GM19397 (cell line): Measurements from ENCODE around the gene NT5C1B.

ENCODE experiments used
- ATAC-seq: cut with Tn5 transposase; IDR thresholded peaks from one replicate; pipeline ENCODE4 v1.9.1; 2021; ENCODE audit warnings: mild to moderate bottlenecking, moderate library complexity; ENCODE audit not compliant: unreplicated experiment

Gene NT5C1B

DNA sequence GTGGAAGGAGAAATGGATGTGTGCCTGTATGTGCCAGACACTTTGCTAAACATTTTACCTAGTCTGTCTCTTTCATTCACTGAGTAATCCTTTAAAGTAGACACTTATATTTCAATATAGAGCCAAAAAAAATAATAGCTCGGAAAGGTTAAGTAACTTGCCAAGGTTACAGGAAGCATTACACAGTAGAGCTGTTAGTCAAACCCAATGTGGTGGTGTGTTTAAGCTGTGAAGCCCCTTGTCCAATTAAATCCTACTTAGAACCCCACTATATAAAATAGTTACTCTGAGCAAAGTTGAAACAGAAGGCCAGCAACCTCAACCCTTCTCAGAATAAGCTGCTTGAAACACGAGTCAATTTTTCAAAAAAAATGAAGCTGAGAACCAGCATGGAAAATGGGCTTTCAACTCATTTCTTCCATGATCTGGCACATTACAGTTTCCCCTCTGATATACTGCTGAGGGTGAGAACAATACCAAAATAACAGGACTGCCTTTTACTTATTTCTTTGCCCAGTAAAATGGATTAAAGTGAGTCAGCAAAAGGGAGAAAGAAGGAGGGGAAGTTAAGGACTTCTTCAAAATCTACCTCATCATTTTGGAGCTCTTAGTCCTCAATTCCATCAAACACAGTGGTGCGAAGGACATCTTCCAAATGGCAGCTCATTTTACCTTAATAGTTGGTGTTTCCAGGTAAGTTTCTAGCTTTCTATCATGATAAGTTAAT lies 36.9 kb downstream of the NT5C1B start:
- no peak for ATAC-seq

DNA sequence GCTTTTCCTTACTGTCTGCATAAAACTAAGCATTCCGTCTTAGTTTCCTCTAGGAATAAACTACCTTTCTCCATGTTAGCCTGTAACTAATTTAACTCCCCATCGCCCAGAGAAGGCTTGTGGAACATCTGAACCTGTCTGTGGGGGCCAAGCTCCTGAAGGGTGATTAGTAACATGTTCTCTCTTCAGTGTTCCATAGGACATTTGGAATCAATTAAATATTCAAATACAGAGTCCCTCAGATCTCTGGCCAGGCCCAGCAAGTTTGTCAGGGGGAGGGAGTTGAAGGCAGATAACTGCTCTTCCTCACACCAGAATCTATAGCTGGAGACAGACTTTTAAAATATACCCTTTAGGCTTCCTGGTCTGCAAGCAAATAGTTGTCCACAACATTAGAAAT lies 37.7 kb downstream of the NT5C1B start:
- ATAC-seq, result no peak

DNA sequence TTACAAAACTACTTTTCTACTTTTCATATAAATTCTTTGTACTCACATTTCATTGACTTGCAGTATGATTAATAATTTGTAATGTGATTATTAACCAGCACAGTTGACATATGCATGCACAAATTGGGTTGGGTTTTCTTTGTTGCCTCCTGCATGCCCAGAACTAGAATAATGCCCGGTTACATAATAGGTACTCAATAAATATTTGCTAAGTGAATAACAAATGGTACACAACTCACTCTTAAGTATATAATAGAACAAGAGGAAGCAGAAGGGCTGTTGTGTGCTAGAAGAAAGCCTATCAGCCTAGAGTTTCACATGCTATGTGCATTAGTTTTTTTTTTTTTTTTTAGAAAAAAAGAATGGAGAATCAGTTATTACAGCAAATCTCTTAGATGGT lies 38.2 kb downstream of the NT5C1B start:
- no peak for ATAC-seq

DNA sequence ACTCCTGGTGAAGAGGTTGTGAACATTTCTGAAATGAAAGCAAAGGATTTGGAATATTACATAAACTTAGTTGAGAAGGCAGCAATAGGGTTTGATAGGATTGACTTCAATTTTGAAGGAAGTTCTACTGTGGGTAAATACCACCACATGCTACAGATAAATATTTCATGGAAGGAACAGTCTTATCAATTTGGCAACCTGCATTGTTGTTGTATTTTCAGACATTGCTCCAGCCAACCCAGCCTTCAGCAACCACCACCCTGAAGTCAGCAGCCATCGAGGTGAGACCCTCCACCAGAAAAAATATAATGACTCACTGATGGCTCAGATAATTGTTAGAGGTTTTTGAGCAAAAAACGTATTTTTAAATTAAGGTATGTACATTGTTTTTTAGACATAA lies 38.9 kb downstream of the NT5C1B start:
- ATAC-seq, result no peak

DNA sequence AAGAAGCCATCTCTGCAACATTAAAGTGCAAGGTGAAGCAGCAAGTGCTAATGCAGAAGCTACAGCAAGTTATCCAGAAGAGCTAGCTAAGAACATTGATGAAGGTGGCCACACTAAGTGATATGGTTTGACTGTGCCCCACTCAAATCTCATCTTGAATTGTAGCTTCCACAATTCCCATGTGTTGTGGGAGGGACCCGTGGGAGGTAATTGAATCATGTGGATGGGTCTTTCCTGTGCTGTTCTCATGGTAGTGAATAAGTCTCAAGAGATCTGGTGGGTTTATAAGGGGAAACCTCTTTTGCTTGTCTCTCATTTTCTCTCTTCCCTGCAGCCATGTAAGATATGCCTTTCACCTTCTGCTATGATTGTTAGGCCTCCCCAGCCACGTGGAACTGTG lies 40.3 kb downstream of the NT5C1B start:
- no peak for ATAC-seq

DNA sequence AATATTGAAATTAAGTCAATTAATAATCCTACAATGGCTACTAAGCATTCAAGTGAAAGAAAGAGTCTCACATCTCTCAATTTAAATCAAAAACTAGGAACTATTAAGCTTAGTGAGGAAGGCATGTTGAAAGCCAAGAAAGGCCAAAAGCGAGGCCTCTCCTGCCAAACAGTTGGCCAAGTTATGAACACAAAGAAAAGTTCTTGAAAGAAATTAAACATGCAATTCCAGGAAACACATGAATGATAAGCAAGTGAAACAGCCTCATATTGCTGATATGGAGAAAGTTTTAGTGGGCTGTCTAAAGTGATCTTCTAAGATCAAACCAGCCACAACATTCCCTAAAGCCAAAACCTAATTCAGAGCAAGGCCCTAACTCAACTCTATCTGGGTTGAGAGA lies 40.7 kb downstream of the NT5C1B start:
- ATAC-seq, result no peak

DNA sequence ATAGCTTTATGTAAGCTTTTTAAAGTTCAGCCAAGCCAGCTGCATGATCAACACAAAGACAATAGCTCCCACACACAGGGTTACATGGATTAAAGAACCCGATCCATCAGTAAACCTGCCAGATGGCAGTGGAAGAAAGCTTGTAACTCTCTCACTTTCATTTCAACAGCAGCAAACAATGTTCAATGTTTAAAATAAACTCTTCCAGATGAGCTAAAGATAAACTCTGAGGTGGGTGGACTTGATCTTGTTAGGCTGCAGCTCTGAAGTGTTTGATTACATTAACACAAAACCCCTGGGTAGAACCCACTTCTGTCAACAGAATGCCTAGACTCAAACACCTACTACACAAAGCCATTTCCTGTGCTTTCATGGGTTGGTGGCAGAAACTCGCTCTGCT lies 42.8 kb downstream of the NT5C1B start:
- ATAC-seq, result no peak

DNA sequence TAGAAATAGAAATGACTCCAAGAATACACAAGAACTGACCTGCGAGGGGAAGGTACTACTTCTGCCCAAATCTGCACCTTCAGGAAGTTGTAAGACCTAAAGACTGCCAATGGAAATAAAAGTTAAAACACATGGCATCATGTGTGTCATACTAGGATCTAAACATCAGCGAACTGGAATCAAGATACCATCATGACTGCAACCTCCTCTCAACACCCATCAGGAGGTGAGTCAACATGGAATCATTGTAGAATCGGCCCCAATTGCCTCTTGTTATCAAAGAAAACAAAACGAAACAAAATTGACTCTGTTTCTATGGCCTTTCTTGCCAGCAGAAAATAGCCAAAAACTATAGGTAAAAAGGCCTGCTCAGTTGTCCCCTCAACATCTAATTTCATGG lies 44.0 kb downstream of the NT5C1B start:
- no peak for ATAC-seq

DNA sequence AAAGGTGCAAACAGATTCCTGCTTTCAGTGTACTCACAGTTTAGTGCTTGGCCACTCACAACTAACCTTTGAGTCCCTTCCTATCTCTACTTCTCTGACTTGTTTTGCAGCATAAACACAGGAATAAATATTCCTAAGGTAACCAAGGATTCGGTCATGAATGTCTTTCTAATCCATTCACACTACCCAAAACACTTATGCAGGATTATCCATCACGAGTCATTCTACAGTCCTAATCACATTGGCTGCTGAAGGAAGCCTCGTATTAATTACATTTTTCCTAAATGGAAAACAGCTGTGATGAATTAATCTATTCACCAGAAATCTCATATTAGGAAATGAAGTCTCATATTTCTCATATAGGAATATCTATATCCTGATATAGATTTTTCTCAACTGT lies 45.2 kb downstream of the NT5C1B start:
- ATAC-seq, result no peak

DNA sequence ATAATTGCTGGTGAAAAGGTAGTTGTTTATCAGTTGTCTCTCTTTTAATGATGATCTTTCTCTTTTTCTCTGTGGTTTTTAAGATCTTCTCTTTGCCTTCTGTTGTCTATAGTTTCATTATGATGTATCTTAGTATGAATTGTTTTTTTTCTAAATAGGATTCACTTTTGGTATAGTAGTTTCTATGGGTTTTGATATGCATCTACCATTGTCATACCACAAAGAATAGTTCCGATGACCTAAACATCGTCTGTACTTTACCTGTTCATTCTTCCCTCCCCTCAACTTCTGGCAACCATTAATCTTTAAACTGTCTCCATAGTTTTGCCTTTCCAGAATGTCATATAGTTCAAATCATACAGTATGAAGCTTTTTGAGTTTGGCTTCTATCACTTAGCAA lies 48.5 kb downstream of the NT5C1B start:
- no peak for ATAC-seq

DNA sequence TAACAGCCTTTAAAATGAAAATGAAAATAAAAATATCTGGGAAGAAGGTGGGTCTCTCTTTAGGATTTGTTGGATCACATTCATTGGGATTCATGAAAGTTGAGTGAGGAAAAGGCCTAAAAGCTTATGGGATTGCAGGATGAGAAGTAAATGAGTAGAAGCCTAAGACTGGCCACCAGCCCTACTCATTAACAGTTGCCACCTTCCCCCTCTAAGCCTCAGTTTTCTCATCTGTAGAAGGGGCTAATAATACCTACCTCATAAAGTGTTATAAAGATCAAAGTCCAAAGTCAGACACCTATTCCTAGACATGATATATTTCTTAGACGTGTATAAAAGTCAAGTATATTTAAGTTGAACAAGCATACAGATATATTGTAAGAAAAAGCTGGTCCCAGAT lies 52.7 kb downstream of the NT5C1B start:
- no peak for ATAC-seq

DNA sequence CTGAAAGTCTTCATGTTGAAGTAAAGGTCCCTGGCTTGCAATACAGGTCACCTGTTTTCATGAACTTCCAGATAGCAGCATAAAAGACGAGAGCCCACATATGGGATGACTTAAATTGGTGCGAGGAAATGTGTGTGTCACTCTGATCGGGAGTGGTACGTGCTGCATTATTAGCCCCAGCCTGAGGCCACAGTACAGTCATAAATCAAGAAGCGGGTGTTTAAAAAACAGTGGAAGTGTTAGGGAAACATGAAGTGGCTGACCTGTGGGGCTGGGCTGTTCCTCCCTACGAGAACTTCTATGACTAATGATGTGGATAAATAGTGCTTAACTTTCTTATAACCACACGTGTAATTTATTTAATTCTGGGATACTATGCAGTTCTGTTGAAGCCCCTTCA lies 53.3 kb downstream of the NT5C1B start:
- no peak for ATAC-seq

DNA sequence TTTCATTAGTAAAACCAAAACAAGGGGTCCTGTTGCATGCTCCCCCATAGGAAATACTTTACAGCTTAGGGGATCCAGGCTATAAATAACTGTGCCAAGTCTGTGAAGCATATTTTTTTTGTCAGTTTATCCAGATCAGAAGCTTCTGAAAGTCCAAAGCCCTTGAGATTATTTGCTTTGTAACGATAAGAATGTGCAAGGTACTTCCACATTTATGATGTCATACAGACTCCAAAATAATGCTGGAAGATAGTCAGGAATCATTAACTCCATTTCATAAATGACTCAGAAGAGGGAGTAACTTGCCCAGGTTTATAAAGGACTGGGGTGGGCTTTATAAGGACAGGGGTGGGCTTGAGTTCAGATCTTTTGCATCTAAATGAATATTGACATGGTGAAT lies 58.2 kb downstream of the NT5C1B start:
- no peak for ATAC-seq

DNA sequence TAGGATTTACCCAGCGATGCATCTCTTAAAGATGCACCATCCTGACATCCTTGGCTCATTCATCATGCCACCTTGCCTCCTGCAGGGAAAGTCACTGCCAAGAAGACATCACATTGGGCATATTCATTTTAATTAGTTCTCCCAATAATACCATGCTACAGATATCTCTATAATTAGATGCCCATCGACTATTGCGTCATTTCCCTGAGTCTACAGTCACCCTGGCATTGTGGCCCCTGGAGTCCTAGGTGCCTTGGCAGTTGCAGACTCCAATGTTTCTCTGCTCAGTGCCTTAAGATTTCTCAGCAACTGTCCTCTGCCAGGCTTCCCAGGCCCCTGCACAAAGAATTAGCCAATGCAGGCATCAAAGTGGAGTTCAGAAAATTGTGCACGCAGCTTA lies 61.5 kb downstream of the NT5C1B start:
- ATAC-seq, result no peak

DNA sequence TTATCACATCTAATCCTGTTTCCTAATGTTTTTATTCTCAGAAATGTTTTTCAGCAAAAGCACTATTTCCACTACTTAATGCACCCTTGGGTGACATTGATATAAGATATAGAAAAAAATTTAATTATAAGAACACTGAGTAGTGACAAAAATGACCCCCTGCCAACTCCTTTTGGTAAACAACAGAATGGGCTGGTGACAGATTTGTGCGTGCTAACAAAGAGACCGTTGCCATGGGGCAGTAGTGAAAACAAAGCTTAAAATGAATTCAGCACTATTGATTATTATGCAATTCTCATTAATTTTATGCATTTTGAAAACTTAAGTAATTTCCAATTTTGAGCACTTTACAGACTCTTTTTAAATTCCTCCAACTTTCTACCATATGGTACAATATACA lies 62.0 kb downstream of the NT5C1B start:
- ATAC-seq, result no peak

DNA sequence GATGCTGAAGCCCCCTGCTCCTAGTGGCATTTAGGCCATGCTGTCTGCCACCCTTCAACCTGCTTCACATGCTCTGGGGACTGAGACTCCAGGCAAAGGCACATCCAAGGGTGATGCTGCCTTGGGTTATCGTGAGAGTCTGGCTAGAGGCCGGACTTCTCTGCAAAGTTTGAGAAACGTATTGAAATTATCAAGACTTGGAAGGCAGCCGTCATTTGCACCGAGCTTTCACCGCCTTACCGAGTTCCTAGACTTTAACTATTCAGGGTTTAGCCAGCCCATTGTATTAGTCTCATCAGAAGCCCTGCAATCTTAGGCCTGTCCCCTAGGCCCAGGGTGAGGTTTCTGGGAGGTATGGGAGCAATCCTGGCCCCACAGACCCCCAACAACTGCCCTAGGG lies 62.9 kb downstream of the NT5C1B start:
- ATAC-seq, result no peak

DNA sequence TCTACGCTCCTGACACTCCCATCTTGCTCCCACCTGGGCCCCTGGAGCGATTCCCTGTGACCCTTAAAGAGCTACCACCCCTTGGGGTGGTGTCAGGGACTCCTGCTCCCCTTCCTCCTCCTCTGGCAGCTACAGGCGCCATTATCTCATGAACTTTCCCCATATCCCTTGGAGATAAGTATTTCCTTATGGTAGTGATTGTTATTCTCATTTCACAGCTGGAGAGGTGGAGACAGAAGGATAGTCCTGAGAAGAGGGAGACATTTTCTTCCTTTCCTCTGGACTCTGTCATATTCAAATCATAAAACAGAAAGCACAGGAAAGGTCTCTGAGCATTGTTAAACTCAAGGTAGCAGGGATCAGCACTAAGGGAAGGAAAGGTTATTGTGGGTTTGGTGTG lies 63.5 kb downstream of the NT5C1B start:
- ATAC-seq, result no peak

DNA sequence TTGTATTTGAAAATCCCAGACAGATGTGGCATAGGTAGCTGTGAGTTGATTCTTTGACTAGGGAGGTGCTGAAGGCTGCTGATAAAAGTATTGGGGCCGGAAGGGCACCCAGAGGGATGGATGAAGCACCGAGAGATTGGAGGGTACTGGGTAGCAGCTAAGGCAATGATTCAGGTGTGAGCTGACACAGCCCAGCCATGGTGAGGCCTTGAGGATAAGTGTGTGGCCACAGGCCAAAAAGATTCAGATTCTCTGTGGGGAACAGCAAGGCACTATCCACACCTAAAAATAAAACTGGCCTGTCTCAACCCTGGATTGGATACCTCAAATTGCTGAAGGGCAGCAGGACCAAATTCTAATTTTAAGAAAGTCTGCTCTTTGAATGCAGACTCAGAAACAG lies 64.1 kb downstream of the NT5C1B start:
- no peak for ATAC-seq

DNA sequence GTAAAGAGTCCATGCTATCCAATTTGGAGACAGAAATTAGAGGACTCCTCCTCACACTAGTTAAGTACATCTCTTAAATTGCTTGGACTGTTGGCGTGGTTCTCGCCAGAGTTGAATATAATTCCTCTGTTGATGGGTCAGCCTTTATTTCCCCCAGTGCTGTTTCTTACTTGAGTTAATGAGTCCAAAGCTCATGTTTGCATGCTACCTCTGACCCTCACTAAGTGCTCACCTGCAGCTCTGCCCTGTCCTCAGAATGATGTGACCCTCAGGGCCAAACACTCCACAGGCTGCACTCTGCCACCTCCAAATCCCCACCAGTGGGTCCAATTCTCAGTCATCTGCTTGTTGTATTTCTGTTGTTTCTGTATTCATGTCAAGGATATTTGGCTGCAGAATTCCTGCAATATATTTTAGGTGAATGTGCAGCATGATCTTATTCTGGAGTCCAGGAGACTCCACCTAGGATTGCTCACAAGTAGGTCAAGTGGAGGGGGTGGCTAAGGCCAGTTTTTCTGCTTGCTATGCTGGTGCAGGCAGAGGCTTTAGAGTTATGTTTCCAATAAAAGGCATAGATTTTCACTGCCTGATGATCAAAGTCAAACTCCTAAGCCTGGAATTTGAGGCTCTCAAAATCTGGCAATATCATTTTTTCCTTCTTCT lies 66.8 kb downstream of the NT5C1B start:
- no peak for ATAC-seq

DNA sequence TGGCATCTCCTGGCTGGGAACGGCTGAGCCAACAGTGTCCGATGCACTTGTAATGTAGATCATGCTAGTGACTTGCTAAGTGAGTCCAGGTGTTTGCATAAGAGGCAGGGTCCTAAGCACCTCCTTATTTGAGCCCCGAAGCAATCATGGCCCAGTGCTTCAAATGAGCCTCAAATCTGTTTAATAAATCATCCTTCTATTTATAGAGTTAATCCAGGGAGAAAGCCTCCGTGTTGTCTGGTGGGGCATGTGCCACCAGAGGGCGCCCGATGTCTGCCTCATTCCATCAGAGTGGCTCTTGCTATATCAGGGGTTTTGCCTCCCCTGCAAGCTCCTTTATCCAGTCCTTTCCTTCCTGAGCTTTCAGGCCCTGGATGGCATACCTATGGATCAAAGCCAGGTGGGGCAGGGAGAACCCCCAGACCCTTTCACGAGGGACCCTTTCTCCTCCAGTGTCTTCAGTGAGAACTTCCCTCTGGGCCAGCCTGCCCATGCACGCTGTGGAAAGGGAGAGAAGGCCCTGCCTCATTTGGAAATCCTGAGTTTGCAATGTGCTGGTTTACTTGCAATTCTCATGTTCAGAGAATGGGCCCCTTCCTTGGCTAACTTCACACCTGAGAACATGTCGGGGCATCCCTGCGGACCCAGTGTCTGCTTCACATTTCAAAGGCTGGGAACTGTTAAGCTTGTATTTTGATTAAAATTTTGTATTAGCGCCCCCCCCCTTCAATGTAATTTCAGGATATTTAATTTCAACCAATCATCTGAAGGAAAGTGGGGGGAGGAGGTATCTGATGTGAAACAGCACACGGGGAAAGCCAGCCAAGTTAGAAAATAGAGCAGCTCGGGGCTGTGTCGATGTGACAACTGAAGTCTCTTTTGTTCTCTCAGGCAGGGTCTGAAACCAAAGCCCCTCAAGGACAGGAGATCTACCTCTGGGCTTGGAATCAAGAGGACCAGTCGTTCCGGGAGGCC lies 68.6 kb downstream of the NT5C1B start:
- peak; percentile 77 for ATAC-seq

DNA sequence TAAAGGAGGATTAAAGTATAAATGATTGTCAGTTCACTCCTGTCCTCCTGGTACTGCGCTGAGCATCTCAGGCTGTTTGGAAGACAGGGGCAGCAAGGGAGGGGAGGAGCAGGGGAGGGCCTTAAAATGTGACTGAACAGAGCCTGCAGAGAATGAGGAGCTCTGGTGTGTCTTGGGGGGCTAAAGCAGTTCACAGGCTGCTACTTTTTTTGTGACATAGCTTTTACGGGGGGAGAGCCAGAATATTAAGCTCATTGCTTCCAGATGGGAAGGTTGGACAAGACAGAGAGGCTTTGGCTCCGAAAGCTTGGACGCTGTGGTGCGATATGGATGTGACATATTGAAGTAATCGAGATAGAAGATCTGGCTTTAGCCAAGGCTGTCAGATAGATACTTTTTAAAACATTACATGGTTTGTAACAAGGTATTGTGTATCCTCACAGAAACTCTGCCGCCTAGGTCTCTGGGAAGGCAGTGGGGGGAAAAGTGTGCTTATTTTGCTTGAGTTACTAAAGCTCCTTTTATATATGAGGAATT lies 69.4 kb downstream of the NT5C1B start:
- no peak for ATAC-seq
